HCT116 (cell line): ENCODE data around the gene GRIK3. TPM values are rescaled to one million over a fixed set of nuclear protein-coding genes. Genes with fewer than 3 reads are reported as not detected.

Source experiments
- ATAC-seq: fragments of 200-7000 bp; cut with Tn5 transposase; 2 replicates; pipeline ENCODE4 v1.9.1; 2020; ENCODE audit warnings: mild to moderate bottlenecking, moderate library complexity
- BruUV-seq: library from RNA; stranded (reverse); fragments of 400-500 nt; replicated peaks from 2 replicates; lab custom pipeline; 2021; lab: Mats Ljungman, UMichigan
- CTCF ChIA-PET: fragments of 300-600 bp; sonication (Branson Sonifier 250); formaldehyde crosslinking; loops from one replicate; lab custom pipeline; 2021; ENCODE audit warnings: antibody characterized with exemption; lab: Charles Lee
- POLR2A ChIA-PET: fragments of 300-600, 350-600 bp; sonication (Branson Sonifier 250); formaldehyde crosslinking; loops from one replicate; lab custom pipeline; 2021; ENCODE audit warnings: antibody characterized with exemption; lab: Charles Lee
- RAD21 ChIA-PET, 2 experiments: fragments of 300-600 bp; sonication (Branson Sonifier 250); formaldehyde crosslinking; loops; one replicate each; lab custom pipeline; 2023; ENCODE audit warnings: low total read pairs in 2 of 2; ENCODE audit not compliant: uncharacterized antibody in 2 of 2, unreplicated experiment in 2 of 2, low non-redundant PET in 1 of 2; lab: Charles Lee
- DNase-seq: peaks from one replicate; pipeline ENCODE4 v3.0.0-alpha.2; 2010; ENCODE audit warnings: low read depth, low spot score
- H2AFZ ChIP-seq: fragments of 200-600 bp; shearing (Covaris generic), sonication (generic); 2 replicates; pipeline ENCODE4 v1.6.1; 2017; ENCODE audit warnings: low read depth, mixed run types, mixed read lengths, antibody characterized with exemption, low read length; ENCODE audit not compliant: poor library complexity, severe bottlenecking
- H3K27ac ChIP-seq: 2 replicates; pipeline ENCODE4 v1.5.1; 2012; ENCODE audit warnings: low read depth, low read length
- H3K27me3 ChIP-seq: fragments of 200-600 bp; sonication (generic); 2 replicates; pipeline ENCODE4 v1.6.1; 2016; ENCODE audit warnings: mixed run types, low read length, mixed read lengths; ENCODE audit not compliant: insufficient read depth
- H3K36me3 ChIP-seq, 2 experiments: fragments of 200-500 bp in 1 of 2; fragments of 200-600 bp in 1 of 2; sonication (Bioruptor generic) in 1 of 2; sonication (generic) in 1 of 2; 2 replicates each; pipeline versions ENCODE4 v1.5.1 to v1.6.1; 2014 to 2016; ENCODE audit warnings: low read length in 2 of 2, inconsistent platforms in 1 of 2, mixed read lengths in 1 of 2, mixed run types in 1 of 2; ENCODE audit not compliant: insufficient read depth in 2 of 2, control insufficient read depth in 1 of 2
- H3K4me1 ChIP-seq, 2 experiments: fragments of 200-600 bp in 1 of 2; sonication (generic) in 1 of 2; 2 replicates each; pipeline versions ENCODE4 v1.5.1 to v1.6.1; 2012 to 2017; ENCODE audit warnings: low read length in 2 of 2, inconsistent platforms in 1 of 2, mild to moderate bottlenecking in 1 of 2, mixed read lengths in 1 of 2, mixed run types in 1 of 2, moderate library complexity in 1 of 2; ENCODE audit not compliant: insufficient read depth in 2 of 2, control insufficient read depth in 1 of 2
- H3K4me2 ChIP-seq: fragments of 200-600 bp; sonication (generic); 2 replicates; pipeline ENCODE4 v1.6.1; 2017; ENCODE audit warnings: mixed run types, low read length, mixed read lengths
- H3K4me3 ChIP-seq, 2 experiments: fragments of 200-600 bp in 1 of 2; sonication (generic) in 1 of 2; replicated peaks in 1 of 2; 2 replicates each; pipeline ENCODE4 v1.5.1; 2011 to 2016; ENCODE audit warnings: low read length in 2 of 2, control low read depth in 1 of 2, low read depth in 1 of 2, mild to moderate bottlenecking in 1 of 2, mixed read lengths in 1 of 2, mixed run types in 1 of 2
- H3K79me2 ChIP-seq: fragments of 200-600 bp; sonication (generic); 2 replicates; pipeline ENCODE4 v1.6.1; 2017; ENCODE audit warnings: mild to moderate bottlenecking, mixed run types, low read length, moderate library complexity, mixed read lengths; ENCODE audit not compliant: insufficient read depth
- H3K9ac ChIP-seq: fragments of 200-600 bp; sonication (generic); 2 replicates; pipeline ENCODE4 v1.6.1; 2016; ENCODE audit warnings: low read length, mixed read lengths
- H3K9me2 ChIP-seq: fragments of 200-600 bp; sonication (generic), shearing (Covaris generic); 2 replicates; pipeline ENCODE4 v1.6.1; 2017; ENCODE audit warnings: mixed run types, mild to moderate bottlenecking, moderate library complexity; ENCODE audit not compliant: insufficient read depth
- H3K9me3 ChIP-seq, 2 experiments: fragments of 200-500 bp in 1 of 2; fragments of 200-600 bp in 1 of 2; sonication (Bioruptor generic) in 1 of 2; sonication (generic) in 1 of 2; 2 replicates each; pipeline ENCODE4 v1.6.1; 2014 to 2017; ENCODE audit warnings: low read length in 2 of 2, mixed read lengths in 2 of 2, inconsistent platforms in 1 of 2, low read depth in 1 of 2, mild to moderate bottlenecking in 1 of 2, mixed run types in 1 of 2, moderate library complexity in 1 of 2; ENCODE audit not compliant: control insufficient read depth in 1 of 2, insufficient read depth in 1 of 2
- H4K20me1 ChIP-seq: fragments of 200-600 bp; sonication (generic), shearing (Covaris generic); 2 replicates; pipeline ENCODE4 v1.6.1; 2017; ENCODE audit warnings: mixed run types, mild to moderate bottlenecking, moderate library complexity; ENCODE audit not compliant: insufficient read depth
- ATF3 ChIP-seq: IDR thresholded peaks from 2 replicates; pipeline ENCODE4 v1.6.1; 2012
- CBX3 ChIP-seq: IDR thresholded peaks from 2 replicates; pipeline ENCODE4 v1.6.1; 2012; ENCODE audit warnings: low read depth
- CEBPB ChIP-seq: IDR thresholded peaks from 2 replicates; pipeline ENCODE4 v1.6.1; 2012; ENCODE audit warnings: low read depth
- CTCF ChIP-seq, 3 experiments: fragments of 200-600 bp in 1 of 3; sonication (generic) in 1 of 3; IDR thresholded peaks in 2 of 3; conservative IDR thresholded peaks in 1 of 3; 2 replicates each; pipeline ENCODE4 v1.5.1; 2012 to 2017; ENCODE audit warnings: low read depth in 2 of 3, low read length in 2 of 3, antibody characterized with exemption in 1 of 3, borderline replicate concordance in 1 of 3, control low read depth in 1 of 3, mild to moderate bottlenecking in 1 of 3, mixed read lengths in 1 of 3, mixed run types in 1 of 3, moderate library complexity in 1 of 3; ENCODE audit not compliant: insufficient read depth in 1 of 3
- ELF1 ChIP-seq: IDR thresholded peaks from 2 replicates; pipeline ENCODE4 v1.6.1; 2012; ENCODE audit warnings: low read depth, borderline replicate concordance
- EZH2 ChIP-seq: fragments of 200-600 bp; sonication (generic); IDR thresholded peaks from 2 replicates; pipeline ENCODE4 v1.6.1; 2017; ENCODE audit warnings: antibody characterized with exemption, mixed run types
- EZH2phosphoT487 ChIP-seq: fragments of 200-600 bp; IDR thresholded peaks from 2 replicates; pipeline ENCODE4 v1.6.1; 2018; ENCODE audit warnings: antibody characterized with exemption, borderline replicate concordance
- FOSL1 ChIP-seq: IDR thresholded peaks from 2 replicates; pipeline ENCODE4 v1.6.1; 2012; ENCODE audit warnings: low read depth
- JUND ChIP-seq: IDR thresholded peaks from 2 replicates; pipeline ENCODE4 v1.6.1; 2012
- POLR2A ChIP-seq: IDR thresholded peaks from 2 replicates; pipeline ENCODE4 v1.7.0; 2011; ENCODE audit warnings: borderline replicate concordance; ENCODE audit not compliant: insufficient read depth, insufficient read length; ENCODE audit errors: extremely low read depth
- POLR2AphosphoS5 ChIP-seq: IDR thresholded peaks from 2 replicates; pipeline ENCODE4 v1.6.1; 2011; ENCODE audit warnings: mild to moderate bottlenecking, low read depth, low read length, moderate library complexity
- SIN3A ChIP-seq: IDR thresholded peaks from 2 replicates; pipeline ENCODE4 v1.6.1; 2012; ENCODE audit warnings: low read depth
- SP1 ChIP-seq: IDR thresholded peaks from 2 replicates; pipeline ENCODE4 v1.6.1; 2012; ENCODE audit warnings: low read depth
- SRF ChIP-seq: IDR thresholded peaks from 2 replicates; pipeline ENCODE4 v1.6.1; 2012; ENCODE audit warnings: low read depth
- TCF7L2 ChIP-seq: IDR thresholded peaks from 2 replicates; pipeline ENCODE4 v1.7.0; 2011; ENCODE audit warnings: borderline replicate concordance, inconsistent platforms; ENCODE audit not compliant: insufficient read depth, insufficient read length; ENCODE audit errors: extremely low read depth
- YY1 ChIP-seq: IDR thresholded peaks from 2 replicates; pipeline ENCODE4 v1.6.1; 2011; ENCODE audit warnings: low read length, low read depth, moderate library complexity, mild to moderate bottlenecking; ENCODE audit not compliant: insufficient replicate concordance; ENCODE audit errors: extremely low read depth
- ZBTB33 ChIP-seq: IDR thresholded peaks from 2 replicates; pipeline ENCODE4 v1.6.1; 2011; ENCODE audit warnings: mild to moderate bottlenecking, low read length, moderate library complexity; ENCODE audit not compliant: insufficient replicate concordance; ENCODE audit errors: extremely low read depth
- ZFX ChIP-seq: fragments of 450-650 bp; IDR thresholded peaks from 2 replicates; pipeline ENCODE4 v1.6.1; 2017
- ZNF274 ChIP-seq: fragments of 200-500 bp; sonication (Bioruptor generic); IDR thresholded peaks from 2 replicates; pipeline ENCODE4 v1.6.1; 2014; ENCODE audit warnings: mild to moderate bottlenecking, low read depth, low read length, inconsistent platforms
- intact Hi-C: fragments of 100-400 bp; cut with micrococcal nuclease; formaldehyde crosslinking; loops from 2 replicates; pipeline ENCODE4 v1.10.0; 2022
- total RNA-seq: library from RNA; stranded (reverse); gene quantifications from one replicate; pipeline ENCODE4 v1.2.1, GENCODE V29; 2021; ENCODE audit not compliant: unreplicated experiment
- TF ChIP-seq, protein P1 (sequence below): IDR thresholded peaks from 2 replicates; pipeline ENCODE4 v1.6.1; 2012

The GRIK3 gene
- total RNA-seq, 1 experiment from 2014 or later, result not detected

GRCh38 chr1:37043101-37043500 lies 8.8 kb upstream of the GRIK3 start:
- Histone ChIP-seq H3K4me2 (no peak overlapping the region), H3K27me3 (peaks cover 67% of the 10 kb centered on the region), H4K20me1 (no peaks in the 10 kb centered on the region), H3K9me2 (no peaks in the 10 kb centered on the region), H3K9me3 (no peaks in the 10 kb centered on the region), H3K4me1 (no peaks in the 10 kb centered on the region), H3K27ac (no peak overlapping the region), H3K79me2 (no peaks in the 10 kb centered on the region), H3K36me3 (no peaks in the 10 kb centered on the region), H2AFZ (no peak overlapping the region), H3K4me3 (no peak overlapping the region), H3K9ac (no peak overlapping the region)
- intact Hi-C loops, result no loop called here
- no TSS peak for BruUV-seq
- CTCF ChIA-PET, result interaction anchor here (1.4 kb wide), 1 partner anchor 391 kb away, joined by 3 read pairs; no protein-coding TSS in a partner anchor
- no peak for ATAC-seq
- TF ChIP-seq EZH2 (no peak), ZFX (no peak), TCF7L2 (no peak), ZBTB33 (no peak), SRF (no peak), POLR2A (no peak), EZH2phosphoT487 (no peak), ELF1 (no peak), SIN3A (no peak), CBX3 (no peak), FOSL1 (no peak), ZNF274 (no peak), YY1 (no peak), JUND (no peak), SP1 (no peak), POLR2AphosphoS5 (no peak), ATF3 (no peak), CTCF (IDR thresholded peaks at IDR 0.05 in 2 of 3, conservative IDR thresholded peaks at IDR 0.05 in 1 of 3; ENCODE audit: borderline replicate concordance in 1 of 3, insufficient read depth in 1 of 3, low read depth in 2 of 3, low read length in 2 of 3) (no peak), CEBPB (no peak)
- TF ChIP-seq, protein P1, sequence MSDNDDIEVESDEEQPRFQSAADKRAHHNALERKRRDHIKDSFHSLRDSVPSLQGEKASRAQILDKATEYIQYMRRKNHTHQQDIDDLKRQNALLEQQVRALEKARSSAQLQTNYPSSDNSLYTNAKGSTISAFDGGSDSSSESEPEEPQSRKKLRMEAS, result no peak
- DNase-seq, result no peak
- POLR2A ChIA-PET, result no interaction called here
- RAD21 ChIA-PET, result no interaction called here
